SK-N-SH (cell line): ENCODE results near the gene PLSCR1. TPM values are rescaled to one million over a fixed set of nuclear protein-coding genes. Genes with fewer than 3 reads are reported as not detected.
A peak's percentile ranks its signal among the peaks of the same experiment; 100 is the strongest.

Source experiments
- CTCF ChIA-PET: fragments of 300-600, 350-600 bp; formaldehyde crosslinking; extraction: SDS; loops from one replicate; lab custom pipeline; 2021; lab: Yijun Ruan, JAX
- POLR2A ChIA-PET: fragments of 350-600 bp; sonication (Branson Sonifier 250); formaldehyde crosslinking; extraction: SDS; loops from one replicate; lab custom pipeline; 2020; ENCODE audit warnings: antibody characterized with exemption, inconsistent platforms; lab: Yijun Ruan, JAX
- DNase-seq: peaks from one replicate; pipeline ENCODE4 v3.0.0; 2012
- H2AFZ ChIP-seq: fragments of 200-600 bp; sonication (generic); 2 replicates; pipeline ENCODE4 v1.8.1; 2016; ENCODE audit warnings: antibody characterized with exemption, mild to moderate bottlenecking, low read depth
- H3F3A ChIP-seq: fragments of 200-600 bp; sonication (generic); replicated peaks from 2 replicates; pipeline ENCODE3; 2016; ENCODE audit warnings: antibody characterized with exemption, mild to moderate bottlenecking; ENCODE audit not compliant: insufficient read depth
- H3K27ac ChIP-seq, 2 experiments: fragments of 200-500 bp in 1 of 2; fragments of 200-600 bp in 1 of 2; sonication (Bioruptor generic) in 1 of 2; sonication (generic), shearing (Covaris generic) in 1 of 2; 2 replicates each; pipeline versions ENCODE4 v1.5.1 to v1.6.1; 2014 to 2016; ENCODE audit warnings: low read depth in 2 of 2, inconsistent platforms in 1 of 2, low read length in 1 of 2, mild to moderate bottlenecking in 1 of 2, mixed read lengths in 1 of 2
- H3K27me3 ChIP-seq: fragments of 200-600 bp; sonication (generic), shearing (Covaris generic); 2 replicates; pipeline ENCODE4 v1.6.1; 2016; ENCODE audit warnings: mixed run types; ENCODE audit not compliant: insufficient read depth
- H3K36me3 ChIP-seq, 2 experiments: fragments of 200-500 bp in 1 of 2; fragments of 200-600 bp in 1 of 2; sonication (Bioruptor generic) in 1 of 2; sonication (generic) in 1 of 2; replicated peaks in 1 of 2; 2 replicates each; pipeline versions ENCODE3 to v1.5.1; 2014 to 2016; ENCODE audit warnings: low read length in 1 of 2, mild to moderate bottlenecking in 1 of 2; ENCODE audit not compliant: insufficient read depth in 2 of 2, control insufficient read depth in 1 of 2
- H3K4me1 ChIP-seq, 2 experiments: fragments of 200-500 bp in 1 of 2; fragments of 200-600 bp in 1 of 2; sonication (Bioruptor generic) in 1 of 2; sonication (generic), shearing (Covaris generic) in 1 of 2; 2 replicates each; pipeline versions ENCODE4 v1.5.1 to v1.6.1; 2014 to 2016; ENCODE audit warnings: low read depth in 1 of 2, low read length in 1 of 2, mixed run types in 1 of 2; ENCODE audit not compliant: insufficient read depth in 2 of 2, control insufficient read depth in 1 of 2
- H3K4me2 ChIP-seq: fragments of 200-600 bp; sonication (generic), shearing (Covaris generic); 2 replicates; pipeline ENCODE4 v1.6.1; 2017; ENCODE audit warnings: mixed run types
- H3K4me3 ChIP-seq, 2 experiments: fragments of 200-500 bp in 1 of 2; fragments of 200-600 bp in 1 of 2; sonication (Bioruptor generic) in 1 of 2; sonication (generic), shearing (Covaris generic) in 1 of 2; 2 replicates each; pipeline versions ENCODE4 v1.5.1 to v1.8.1; 2014 to 2016; ENCODE audit warnings: low read depth in 2 of 2, inconsistent platforms in 1 of 2, low read length in 1 of 2, mild to moderate bottlenecking in 1 of 2, mixed read lengths in 1 of 2, moderate library complexity in 1 of 2
- H3K79me2 ChIP-seq: fragments of 200-600 bp; sonication (generic); 2 replicates; pipeline ENCODE4 v1.8.1; 2017; ENCODE audit warnings: mild to moderate bottlenecking; ENCODE audit not compliant: insufficient read depth
- H3K9ac ChIP-seq: fragments of 200-600 bp; sonication (generic); 2 replicates; pipeline ENCODE4 v1.6.1; 2017; ENCODE audit warnings: mixed run types
- H3K9me2 ChIP-seq: fragments of 200-600 bp; sonication (generic); 2 replicates; pipeline ENCODE4 v1.6.1; 2017; ENCODE audit warnings: mixed run types
- H3K9me3 ChIP-seq: fragments of 200-600 bp; sonication (generic); 2 replicates; pipeline ENCODE4 v1.6.1; 2017; ENCODE audit warnings: mixed run types, mild to moderate bottlenecking, moderate library complexity
- H4K20me1 ChIP-seq: fragments of 200-600 bp; sonication (generic); 2 replicates; pipeline ENCODE4 v1.6.1; 2017; ENCODE audit warnings: mild to moderate bottlenecking, mixed run types; ENCODE audit not compliant: insufficient read depth
- CHD2 ChIP-seq: fragments of 150-350 bp; IDR thresholded peaks from 2 replicates; pipeline ENCODE4 v1.6.1; 2018; ENCODE audit warnings: low read length; ENCODE audit not compliant: partially characterized antibody
- ELF1 ChIP-seq: IDR thresholded peaks from 2 replicates; pipeline ENCODE4 v1.4.0; 2012
- EP300 ChIP-seq, 2 experiments: IDR thresholded peaks; 2 replicates each; pipeline versions ENCODE4 v1.4.0 to v1.6.1; 2012; ENCODE audit warnings: borderline replicate concordance in 1 of 2, low read depth in 1 of 2, low read length in 1 of 2
- FOSL2 ChIP-seq: IDR thresholded peaks from 2 replicates; pipeline ENCODE4 v1.4.0; 2012; ENCODE audit warnings: low read depth, mild to moderate bottlenecking, moderate library complexity, borderline replicate concordance
- FOXJ3 ChIP-seq: sonication (generic); formaldehyde crosslinking; IDR thresholded peaks from 2 replicates; pipeline ENCODE4 v1.5.1; 2020; ENCODE audit warnings: mild to moderate bottlenecking, missing genetic modification reagents
- GATA2 ChIP-seq: sonication (generic); formaldehyde crosslinking; IDR thresholded peaks from 2 replicates; pipeline ENCODE4 v1.5.0; 2020; ENCODE audit warnings: mild to moderate bottlenecking, missing genetic modification reagents
- JUND ChIP-seq: IDR thresholded peaks from 2 replicates; pipeline ENCODE4 v1.4.0; 2012
- MAX ChIP-seq: IDR thresholded peaks from 2 replicates; pipeline ENCODE4 v1.4.0; 2012; ENCODE audit warnings: low read depth
- MEF2A ChIP-seq: IDR thresholded peaks from 2 replicates; pipeline ENCODE4 v1.4.0; 2012; ENCODE audit warnings: low read depth, borderline replicate concordance
- MXI1 ChIP-seq: IDR thresholded peaks from 2 replicates; pipeline ENCODE4 v1.6.1; 2012; ENCODE audit warnings: mild to moderate bottlenecking, low read depth, low read length, improper control_type of control experiment
- NFIC ChIP-seq: IDR thresholded peaks from 2 replicates; pipeline ENCODE4 v1.4.0; 2012; ENCODE audit warnings: borderline replicate concordance
- NRF1 ChIP-seq: IDR thresholded peaks from 2 replicates; pipeline ENCODE4 v1.6.1; 2012; ENCODE audit warnings: low read depth, mild to moderate bottlenecking, low read length
- RCOR1 ChIP-seq: fragments of 150-350 bp; IDR thresholded peaks from 2 replicates; pipeline ENCODE4 v1.6.1; 2017; ENCODE audit warnings: antibody characterized with exemption, low read length
- RFX5 ChIP-seq: IDR thresholded peaks from 2 replicates; pipeline ENCODE4 v1.6.1; 2012; ENCODE audit warnings: mild to moderate bottlenecking, improper control_type of control experiment, low read length
- RXRA ChIP-seq: IDR thresholded peaks from 2 replicates; pipeline ENCODE4 v1.4.0; 2012; ENCODE audit warnings: low read depth, mild to moderate bottlenecking, borderline replicate concordance
- SIN3A ChIP-seq: IDR thresholded peaks from 2 replicates; pipeline ENCODE4 v1.6.1; 2012; ENCODE audit warnings: low read depth, mild to moderate bottlenecking, low read length, moderate library complexity, borderline replicate concordance
- SMC3 ChIP-seq: IDR thresholded peaks from 2 replicates; pipeline ENCODE4 v1.6.1; 2012; ENCODE audit warnings: low read depth, low read length, improper control_type of control experiment
- TAF1 ChIP-seq: IDR thresholded peaks from 2 replicates; pipeline ENCODE4 v1.6.1; 2012; ENCODE audit warnings: low read depth, mild to moderate bottlenecking, low read length, moderate library complexity, borderline replicate concordance
- TCF12 ChIP-seq: IDR thresholded peaks from 2 replicates; pipeline ENCODE4 v1.4.0; 2012
- YY1 ChIP-seq: IDR thresholded peaks from 2 replicates; pipeline ENCODE4 v1.4.0; 2012; ENCODE audit warnings: low read depth, mild to moderate bottlenecking
- WGBS: methylation state at CpG from one replicate; pipeline ENCODE4 v1.1.6; 2017; ENCODE audit warnings: low lambda C conversion rate; 5-methylcytosine and 5-hydroxymethylcytosine counted together
- polyA plus RNA-seq, 3 experiments: library from polyadenylated mRNA; depleted of rRNA; stranded (reverse); fragments of >200 nt; gene quantifications; 2 replicates each; pipeline ENCODE4 v1.2.3, GENCODE V29; 2012
- TF ChIP-seq, protein P1 (sequence below): fragments of 150-350 bp; IDR thresholded peaks from 2 replicates; pipeline ENCODE4 v1.6.1; 2017; ENCODE audit warnings: antibody characterized with exemption, low read length, low read depth, borderline replicate concordance

Gene PLSCR1
- polyA plus RNA-seq, 1 of the 3 experiments (the other 2 are of a cell fraction) = 10.9 TPM

DNA sequence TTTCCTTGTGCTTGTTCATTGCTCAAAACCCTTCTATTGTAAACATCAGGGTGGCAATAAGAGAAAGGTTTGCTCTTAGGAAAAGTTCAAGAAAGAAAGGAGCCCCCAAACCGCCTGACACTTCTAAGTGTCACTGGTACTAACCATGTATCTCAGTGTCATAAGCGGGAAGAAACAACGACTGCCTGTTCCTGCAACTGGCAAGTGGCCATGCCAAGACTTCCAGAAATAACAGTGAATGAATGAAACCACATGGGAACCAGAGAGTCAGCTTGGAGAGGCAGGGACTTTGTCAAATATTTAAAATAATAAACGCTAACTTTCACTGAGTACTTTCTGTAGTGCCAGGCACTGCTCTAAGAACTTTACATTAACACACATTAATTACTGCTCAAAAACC lies 76.2 kb downstream of the PLSCR1 start:
- H3K79me2 ChIP-seq = no peaks in the 10 kb centered on the region
- POLR2A ChIA-PET = no interaction called here
- H3K36me3 ChIP-seq = no peaks in the 10 kb centered on the region
- H3K4me1 ChIP-seq = peaks cover 0 to 4% of the 10 kb centered on the region in 2 experiments; a peak in 1 of 4 replicates
- peaks cover 42% of the 10 kb centered on the region for H3K27me3 ChIP-seq
- H3K4me2 ChIP-seq = peak overlapping the region; percentile 76; the same call in 1 of the 2 replicates
- TF ChIP-seq MEF2A (no peak), SMC3 (no peak), SIN3A (no peak), ELF1 (no peak), JUND (no peak), EP300 (IDR thresholded peaks at IDR 0.05; ENCODE audit: borderline replicate concordance in 1 of 2, low read depth in 1 of 2, low read length in 1 of 2) (no peak), MXI1 (no peak), NFIC (no peak), YY1 (no peak), GATA2 (CRISPR knock-in tag) (no peak), MAX (no peak), CHD2 (no peak), RXRA (no peak), TCF12 (no peak), RFX5 (no peak), RCOR1 (no peak), NRF1 (no peak), FOXJ3 (CRISPR knock-in tag) (no peak)
- TF ChIP-seq, protein P1, sequence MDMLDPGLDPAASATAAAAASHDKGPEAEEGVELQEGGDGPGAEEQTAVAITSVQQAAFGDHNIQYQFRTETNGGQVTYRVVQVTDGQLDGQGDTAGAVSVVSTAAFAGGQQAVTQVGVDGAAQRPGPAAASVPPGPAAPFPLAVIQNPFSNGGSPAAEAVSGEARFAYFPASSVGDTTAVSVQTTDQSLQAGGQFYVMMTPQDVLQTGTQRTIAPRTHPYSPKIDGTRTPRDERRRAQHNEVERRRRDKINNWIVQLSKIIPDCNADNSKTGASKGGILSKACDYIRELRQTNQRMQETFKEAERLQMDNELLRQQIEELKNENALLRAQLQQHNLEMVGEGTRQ = no peak
- TF ChIP-seq, all 33 proteins: peak for 0
- Histone ChIP-seq H4K20me1 (no peaks in the 10 kb centered on the region), H3K9me2 (no peaks in the 10 kb centered on the region), H2AFZ (peak overlapping the region; percentile 14; the same call in 1 of the 2 replicates), H3K9me3 (no peaks in the 10 kb centered on the region), H3K9ac (no peak overlapping the region), H3F3A (peaks cover 7% of the 10 kb centered on the region), H3K4me3 (no peak overlapping the region), H3K27ac (no peak overlapping the region)
- CTCF ChIA-PET = no interaction called here
- 24% methylated on average over 4 of the region's 4 CpGs for WGBS
- DNase-seq = no peak

DNA sequence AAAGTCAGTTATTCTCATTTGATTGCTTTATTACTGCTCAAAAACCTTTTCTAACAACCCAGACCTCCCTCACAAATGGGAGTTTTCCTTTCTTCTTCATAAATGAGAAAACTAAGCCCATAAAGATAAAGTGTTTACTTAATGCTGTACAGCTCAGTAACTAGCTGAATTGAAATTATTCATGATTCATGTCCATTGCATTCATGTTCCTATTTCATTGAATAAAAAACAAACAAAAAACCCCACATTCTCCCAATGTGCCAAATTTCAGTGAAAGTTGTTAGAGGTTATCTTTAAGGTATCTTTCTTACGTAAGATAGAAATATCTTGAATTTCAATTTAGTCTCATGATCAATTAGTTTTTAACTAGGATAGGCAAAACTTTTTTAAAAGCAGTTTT lies 77.8 kb downstream of the PLSCR1 start:
- Histone ChIP-seq H3K4me3 (no peak overlapping the region), H2AFZ (no peak overlapping the region), H4K20me1 (no peaks in the 10 kb centered on the region), H3K36me3 (no peaks in the 10 kb centered on the region), H3F3A (peaks cover 7% of the 10 kb centered on the region), H3K9me3 (no peaks in the 10 kb centered on the region), H3K27ac (no peak overlapping the region), H3K27me3 (peaks cover 38% of the 10 kb centered on the region), H3K79me2 (no peaks in the 10 kb centered on the region), H3K9me2 (no peaks in the 10 kb centered on the region), H3K9ac (no peak overlapping the region), H3K4me1 (peaks cover 0 to 4% of the 10 kb centered on the region in 2 experiments; a peak in 1 of 4 replicates), H3K4me2 (no peak overlapping the region)
- DNase-seq = no peak
- POLR2A ChIA-PET = no interaction called here
- WGBS = 8% methylated on average over 1 of the region's 1 CpG
- CTCF ChIA-PET = no interaction called here
- TF ChIP-seq FOSL2 = no peak
- TF ChIP-seq TAF1 = no peak
- TF ChIP-seq JUND = no peak
